Gastroesophageal sphincter (tissue), 3 donors: Measurements from ENCODE around the gene NUDT2.

ENCODE experiments used
- EP300 ChIP-seq: sonication (generic); formaldehyde crosslinking; IDR thresholded peaks from one replicate; pipeline ENCODE4 v1.6.1; 2017; ENCODE audit warnings: antibody characterized with exemption, mild to moderate bottlenecking
- POLR2A ChIP-seq, 2 donors: fragments of 450-650 bp; IDR thresholded peaks; one replicate each; pipeline ENCODE4 v1.6.1; 2017; ENCODE audit warnings: antibody characterized with exemption in 2 of 2, mild to moderate bottlenecking in 2 of 2, moderate library complexity in 1 of 2
- POLR2AphosphoS5 ChIP-seq: sonication (generic); formaldehyde crosslinking; IDR thresholded peaks from one replicate; pipeline ENCODE4 v1.6.1; 2017; ENCODE audit warnings: antibody characterized with exemption
- TF ChIP-seq, protein P1 (sequence below), 4 experiments: fragments of 200-600 bp in 2 of 4; fragments of 450-650 bp in 2 of 4; sonication (generic) in 1 of 4; IDR thresholded peaks; one replicate each; pipeline ENCODE4 v1.5.1; 2017 to 2019; ENCODE audit warnings: antibody characterized with exemption in 4 of 4, mild to moderate bottlenecking in 2 of 4, moderate library complexity in 2 of 4

DNA sequence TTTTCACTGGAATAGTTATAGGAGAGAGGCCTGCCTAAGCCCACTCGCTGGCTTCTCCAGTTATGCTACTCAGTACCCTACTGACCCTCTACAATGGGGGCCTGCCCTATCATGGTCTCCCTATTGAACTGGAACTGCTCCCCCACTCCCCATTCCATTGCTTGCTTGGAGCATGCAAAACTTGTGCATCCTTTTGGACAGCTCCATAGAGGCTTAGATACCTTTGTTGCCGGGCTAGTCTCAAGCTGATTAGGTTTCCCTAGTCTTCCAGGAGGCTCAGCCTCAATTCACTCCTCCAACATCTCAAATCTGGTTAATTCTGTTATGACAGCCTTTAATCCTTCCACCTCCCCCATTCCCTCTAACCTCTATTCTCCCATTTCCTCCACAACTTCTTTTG lies 40.2 kb upstream of the NUDT2 start:
- TF ChIP-seq EP300 (no peak), POLR2AphosphoS5 (no peak), POLR2A (IDR thresholded peaks at IDR 0.05) (no peak)
- TF ChIP-seq, protein P1, sequence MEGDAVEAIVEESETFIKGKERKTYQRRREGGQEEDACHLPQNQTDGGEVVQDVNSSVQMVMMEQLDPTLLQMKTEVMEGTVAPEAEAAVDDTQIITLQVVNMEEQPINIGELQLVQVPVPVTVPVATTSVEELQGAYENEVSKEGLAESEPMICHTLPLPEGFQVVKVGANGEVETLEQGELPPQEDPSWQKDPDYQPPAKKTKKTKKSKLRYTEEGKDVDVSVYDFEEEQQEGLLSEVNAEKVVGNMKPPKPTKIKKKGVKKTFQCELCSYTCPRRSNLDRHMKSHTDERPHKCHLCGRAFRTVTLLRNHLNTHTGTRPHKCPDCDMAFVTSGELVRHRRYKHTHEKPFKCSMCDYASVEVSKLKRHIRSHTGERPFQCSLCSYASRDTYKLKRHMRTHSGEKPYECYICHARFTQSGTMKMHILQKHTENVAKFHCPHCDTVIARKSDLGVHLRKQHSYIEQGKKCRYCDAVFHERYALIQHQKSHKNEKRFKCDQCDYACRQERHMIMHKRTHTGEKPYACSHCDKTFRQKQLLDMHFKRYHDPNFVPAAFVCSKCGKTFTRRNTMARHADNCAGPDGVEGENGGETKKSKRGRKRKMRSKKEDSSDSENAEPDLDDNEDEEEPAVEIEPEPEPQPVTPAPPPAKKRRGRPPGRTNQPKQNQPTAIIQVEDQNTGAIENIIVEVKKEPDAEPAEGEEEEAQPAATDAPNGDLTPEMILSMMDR (IDR thresholded peaks at IDR 0.05): no peak
